ENCODE measurements around the gene CPLANE2.

- no peak for TF ChIP-seq CTCF (IDR thresholded peaks at IDR 0.05; ENCODE audit: insufficient read depth, low read depth, low read length)
- TF ChIP-seq EZH2 (IDR thresholded peaks at IDR 0.05; ENCODE audit: insufficient read depth, low read length) = no peak
These were observed 46.9 kb downstream of the CPLANE2 start for GRCh38 chr1:16189921-16190621.
